ENCODE data around the gene PCDHAC2. TPM values are rescaled to one million over a fixed set of nuclear protein-coding genes. Genes with fewer than 3 reads are reported as not detected.

PCDHAC2 gene
- total and polyA plus RNA-seq, 9 of the 15 experiments (the other 6 are each of a cell fraction or from before 2014, with no cell fraction given) = 0.03 TPM; not detected in 8

- no peak for TF ChIP-seq ZFP30 (CRISPR knock-in tag; IDR thresholded peaks at IDR 0.05; ENCODE audit: borderline replicate concordance)
- no peak for TF ChIP-seq NCOA1 (IDR thresholded peaks at IDR 0.05; ENCODE audit: low read depth)
- no peak for TF ChIP-seq TAF7 (tag; IDR thresholded peaks at IDR 0.05)
- no peak for TF ChIP-seq ZBTB5 (IDR thresholded peaks at IDR 0.05)
- TF ChIP-seq TARDBP (IDR thresholded peaks at IDR 0.05) = no peak
- no peak for TF ChIP-seq ATF7 (IDR thresholded peaks at IDR 0.05)
These were observed 13.0 kb upstream of the PCDHAC2 start (continued) for GRCh38 chr5:140953234-140953633.

- Histone ChIP-seq H3K9ac (ENCODE audit: insufficient read depth in 1 of 2, low read depth in 2 of 2, low read length in 2 of 2) (no peak overlapping the region), H3K9me3 (replicated peaks; ENCODE audit: control insufficient read depth, insufficient read depth, low read depth, low read length) (no peaks in the 10 kb centered on the region), H3K27me3 (ENCODE audit: control insufficient read depth in 2 of 2, insufficient read depth in 2 of 2, low read length in 2 of 2) (peaks cover 0 to 10% of the 10 kb centered on the region in 2 experiments; a peak in 1 of 5 replicates), H3K79me2 (ENCODE audit: control insufficient read depth, insufficient read depth, low read length) (no peaks in the 10 kb centered on the region), H3K36me3 (ENCODE audit: control insufficient read depth, insufficient read depth, low read length) (no peaks in the 10 kb centered on the region), H4K20me1 (replicated peaks; ENCODE audit: control insufficient read depth, insufficient read depth, low read length) (no peaks in the 10 kb centered on the region), H3K4me2 (ENCODE audit: insufficient read depth, low read length) (no peak overlapping the region), H3K9me1 (ENCODE audit: control insufficient read depth, insufficient read depth, low read length) (no peaks in the 10 kb centered on the region), H3K4me3 (no peak overlapping the region), H3K27ac (ENCODE audit: extremely low read depth, low read depth, low read length) (no peak overlapping the region), H2AFZ (ENCODE audit: low read depth, low read length) (no peak overlapping the region), H3K4me1 (replicated peaks in 1 of 2; ENCODE audit: control insufficient read depth in 2 of 2, insufficient read depth in 2 of 2, low read length in 2 of 2) (no peaks in the 10 kb centered on the region; a peak in 1 of 5 replicates)
- in situ Hi-C loops (cut with MboI) (no loop called here), intact Hi-C loops (cut with micrococcal nuclease) (no loop called here)
- no peak for FAIRE-seq
- TF ChIP-seq CEBPG (CRISPR knock-in tag; IDR thresholded peaks at IDR 0.05) = no peak
- peak in 1 of 2 experiments; percentile 91; a peak in 2 of 4 replicates for TF ChIP-seq CEBPG (tag; conservative IDR thresholded peaks at IDR 0.05 in 1 of 2, IDR thresholded peaks at IDR 0.05 in 1 of 2)
- peak; percentile 67; the same call in 1 of the 2 replicates for TF ChIP-seq CEBPB (tag; IDR thresholded peaks at IDR 0.05)
- TF ChIP-seq XRCC3 (IDR thresholded peaks at IDR 0.05) = no peak
- WGBS (ENCODE audit: insufficient coverage, low coverage, missing lambda C conversion rate) = 0% methylated on average over 1 of the region's 1 CpG
- ATAC-seq = no peak
- CTCF ChIA-PET (ENCODE audit: low intra/inter-chr PET ratio) = no interaction called here
- BruUV-seq (replicated peaks) = no TSS peak
- no peak for DNase-seq (ENCODE audit: extremely low read depth in 1 of 4, low spot score in 3 of 4)
- POLR2A ChIA-PET = no interaction called here
These were observed 4.1 kb upstream of the PCDHAC2 start for GRCh38 chr5:140962190-140962589.

All from K562 (cell line).